ENCODE results near the gene PODXL2. TPM values are rescaled to one million over a fixed set of nuclear protein-coding genes. Genes with fewer than 3 reads are reported as not detected.

The PODXL2 gene
- total and polyA plus RNA-seq, 2 experiments from 2014 or later, result 18.4 to 57.6 TPM

DNA sequence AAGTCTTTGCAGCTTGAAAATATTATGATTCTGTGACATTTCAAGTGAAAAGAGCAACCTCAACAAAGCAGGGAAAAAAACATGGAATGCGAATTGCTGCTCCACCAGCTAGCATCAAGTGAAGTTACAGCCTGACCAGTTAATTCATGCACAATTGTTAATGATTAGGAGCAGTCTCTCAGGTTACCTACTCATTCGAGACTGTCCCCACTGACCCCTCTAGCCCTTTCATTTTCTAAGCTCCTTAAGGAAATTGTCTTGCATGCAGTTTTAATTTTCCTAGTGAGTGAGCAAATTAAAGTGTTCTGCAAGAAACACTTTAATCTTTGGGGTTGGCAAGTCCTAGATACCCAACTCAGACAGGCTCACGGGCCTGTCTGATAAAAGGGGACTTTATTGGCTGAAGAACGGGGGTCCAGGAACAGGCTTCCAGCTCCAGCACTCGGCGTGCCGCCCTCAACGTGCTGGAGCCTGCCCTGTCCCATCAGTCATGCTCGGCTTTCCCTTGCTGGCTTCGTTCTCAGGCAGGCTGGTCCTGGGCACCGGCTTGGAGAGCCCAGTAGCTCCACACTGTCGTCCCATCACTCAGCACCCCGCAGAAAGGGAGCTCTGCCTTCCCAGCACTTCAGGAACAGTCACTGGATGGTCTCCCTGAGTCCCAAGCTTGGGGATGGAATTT is 18.3 kb downstream of the PODXL2 start:
- no peak overlapping the region for H3K4me3 ChIP-seq
- no peaks in the 10 kb centered on the region for H3K9me3 Mint-ChIP-seq
- peaks cover 21% of the 10 kb centered on the region for H3K4me1 Mint-ChIP-seq
- ATAC-seq (no peak), DNase-seq (ENCODE audit: low spot score) (no peak)
- H3K79me2 ChIP-seq (replicated peaks; ENCODE audit: insufficient read depth), result no peaks in the 10 kb centered on the region
- peaks cover 8% of the 10 kb centered on the region for H3K27me3 Mint-ChIP-seq (ENCODE audit: insufficient read depth, low read depth, poor library complexity)
- H3K27ac Mint-ChIP-seq, result no peak overlapping the region
- H2AFZ ChIP-seq, result no peak overlapping the region
- H3F3A ChIP-seq (replicated peaks; ENCODE audit: low read depth), result no peaks in the 10 kb centered on the region
- H3K36me3 ChIP-seq (ENCODE audit: insufficient read depth), result no peaks in the 10 kb centered on the region
- TF ChIP-seq, protein P1, sequence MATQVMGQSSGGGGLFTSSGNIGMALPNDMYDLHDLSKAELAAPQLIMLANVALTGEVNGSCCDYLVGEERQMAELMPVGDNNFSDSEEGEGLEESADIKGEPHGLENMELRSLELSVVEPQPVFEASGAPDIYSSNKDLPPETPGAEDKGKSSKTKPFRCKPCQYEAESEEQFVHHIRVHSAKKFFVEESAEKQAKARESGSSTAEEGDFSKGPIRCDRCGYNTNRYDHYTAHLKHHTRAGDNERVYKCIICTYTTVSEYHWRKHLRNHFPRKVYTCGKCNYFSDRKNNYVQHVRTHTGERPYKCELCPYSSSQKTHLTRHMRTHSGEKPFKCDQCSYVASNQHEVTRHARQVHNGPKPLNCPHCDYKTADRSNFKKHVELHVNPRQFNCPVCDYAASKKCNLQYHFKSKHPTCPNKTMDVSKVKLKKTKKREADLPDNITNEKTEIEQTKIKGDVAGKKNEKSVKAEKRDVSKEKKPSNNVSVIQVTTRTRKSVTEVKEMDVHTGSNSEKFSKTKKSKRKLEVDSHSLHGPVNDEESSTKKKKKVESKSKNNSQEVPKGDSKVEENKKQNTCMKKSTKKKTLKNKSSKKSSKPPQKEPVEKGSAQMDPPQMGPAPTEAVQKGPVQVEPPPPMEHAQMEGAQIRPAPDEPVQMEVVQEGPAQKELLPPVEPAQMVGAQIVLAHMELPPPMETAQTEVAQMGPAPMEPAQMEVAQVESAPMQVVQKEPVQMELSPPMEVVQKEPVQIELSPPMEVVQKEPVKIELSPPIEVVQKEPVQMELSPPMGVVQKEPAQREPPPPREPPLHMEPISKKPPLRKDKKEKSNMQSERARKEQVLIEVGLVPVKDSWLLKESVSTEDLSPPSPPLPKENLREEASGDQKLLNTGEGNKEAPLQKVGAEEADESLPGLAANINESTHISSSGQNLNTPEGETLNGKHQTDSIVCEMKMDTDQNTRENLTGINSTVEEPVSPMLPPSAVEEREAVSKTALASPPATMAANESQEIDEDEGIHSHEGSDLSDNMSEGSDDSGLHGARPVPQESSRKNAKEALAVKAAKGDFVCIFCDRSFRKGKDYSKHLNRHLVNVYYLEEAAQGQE (IDR thresholded peaks at IDR 0.05; ENCODE audit: unreplicated experiment), result no peak
- TF ChIP-seq EZH2phosphoT487 (IDR thresholded peaks at IDR 0.05; ENCODE audit: unreplicated experiment), result no peak
- TF ChIP-seq ZNF331 (CRISPR knock-in tag; IDR thresholded peaks at IDR 0.05; ENCODE audit: low read depth), result no peak
- no peak for TF ChIP-seq JUNB (IDR thresholded peaks at IDR 0.05; ENCODE audit: unreplicated experiment)
- no peak for TF ChIP-seq ZNF114 (CRISPR knock-in tag; IDR thresholded peaks at IDR 0.05)
- TF ChIP-seq NANOG (IDR thresholded peaks at IDR 0.05; ENCODE audit: borderline replicate concordance), result no peak
- no peak for TF ChIP-seq POLR2AphosphoS5 (IDR thresholded peaks at IDR 0.05; ENCODE audit: low read depth)
- TF ChIP-seq STAT1 (IDR thresholded peaks at IDR 0.05; ENCODE audit: unreplicated experiment), result no peak
- no peak for TF ChIP-seq EZH2 (IDR thresholded peaks at IDR 0.05; ENCODE audit: low read depth, unreplicated experiment)
- TF ChIP-seq CREB1 (CRISPR knock-in tag; IDR thresholded peaks at IDR 0.05; ENCODE audit: low read depth), result no peak
- TF ChIP-seq, protein P2, sequence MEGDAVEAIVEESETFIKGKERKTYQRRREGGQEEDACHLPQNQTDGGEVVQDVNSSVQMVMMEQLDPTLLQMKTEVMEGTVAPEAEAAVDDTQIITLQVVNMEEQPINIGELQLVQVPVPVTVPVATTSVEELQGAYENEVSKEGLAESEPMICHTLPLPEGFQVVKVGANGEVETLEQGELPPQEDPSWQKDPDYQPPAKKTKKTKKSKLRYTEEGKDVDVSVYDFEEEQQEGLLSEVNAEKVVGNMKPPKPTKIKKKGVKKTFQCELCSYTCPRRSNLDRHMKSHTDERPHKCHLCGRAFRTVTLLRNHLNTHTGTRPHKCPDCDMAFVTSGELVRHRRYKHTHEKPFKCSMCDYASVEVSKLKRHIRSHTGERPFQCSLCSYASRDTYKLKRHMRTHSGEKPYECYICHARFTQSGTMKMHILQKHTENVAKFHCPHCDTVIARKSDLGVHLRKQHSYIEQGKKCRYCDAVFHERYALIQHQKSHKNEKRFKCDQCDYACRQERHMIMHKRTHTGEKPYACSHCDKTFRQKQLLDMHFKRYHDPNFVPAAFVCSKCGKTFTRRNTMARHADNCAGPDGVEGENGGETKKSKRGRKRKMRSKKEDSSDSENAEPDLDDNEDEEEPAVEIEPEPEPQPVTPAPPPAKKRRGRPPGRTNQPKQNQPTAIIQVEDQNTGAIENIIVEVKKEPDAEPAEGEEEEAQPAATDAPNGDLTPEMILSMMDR (conservative IDR thresholded peaks at IDR 0.05; ENCODE audit: low read depth in 2 of 2), result no peak
- TF ChIP-seq, protein P3, sequence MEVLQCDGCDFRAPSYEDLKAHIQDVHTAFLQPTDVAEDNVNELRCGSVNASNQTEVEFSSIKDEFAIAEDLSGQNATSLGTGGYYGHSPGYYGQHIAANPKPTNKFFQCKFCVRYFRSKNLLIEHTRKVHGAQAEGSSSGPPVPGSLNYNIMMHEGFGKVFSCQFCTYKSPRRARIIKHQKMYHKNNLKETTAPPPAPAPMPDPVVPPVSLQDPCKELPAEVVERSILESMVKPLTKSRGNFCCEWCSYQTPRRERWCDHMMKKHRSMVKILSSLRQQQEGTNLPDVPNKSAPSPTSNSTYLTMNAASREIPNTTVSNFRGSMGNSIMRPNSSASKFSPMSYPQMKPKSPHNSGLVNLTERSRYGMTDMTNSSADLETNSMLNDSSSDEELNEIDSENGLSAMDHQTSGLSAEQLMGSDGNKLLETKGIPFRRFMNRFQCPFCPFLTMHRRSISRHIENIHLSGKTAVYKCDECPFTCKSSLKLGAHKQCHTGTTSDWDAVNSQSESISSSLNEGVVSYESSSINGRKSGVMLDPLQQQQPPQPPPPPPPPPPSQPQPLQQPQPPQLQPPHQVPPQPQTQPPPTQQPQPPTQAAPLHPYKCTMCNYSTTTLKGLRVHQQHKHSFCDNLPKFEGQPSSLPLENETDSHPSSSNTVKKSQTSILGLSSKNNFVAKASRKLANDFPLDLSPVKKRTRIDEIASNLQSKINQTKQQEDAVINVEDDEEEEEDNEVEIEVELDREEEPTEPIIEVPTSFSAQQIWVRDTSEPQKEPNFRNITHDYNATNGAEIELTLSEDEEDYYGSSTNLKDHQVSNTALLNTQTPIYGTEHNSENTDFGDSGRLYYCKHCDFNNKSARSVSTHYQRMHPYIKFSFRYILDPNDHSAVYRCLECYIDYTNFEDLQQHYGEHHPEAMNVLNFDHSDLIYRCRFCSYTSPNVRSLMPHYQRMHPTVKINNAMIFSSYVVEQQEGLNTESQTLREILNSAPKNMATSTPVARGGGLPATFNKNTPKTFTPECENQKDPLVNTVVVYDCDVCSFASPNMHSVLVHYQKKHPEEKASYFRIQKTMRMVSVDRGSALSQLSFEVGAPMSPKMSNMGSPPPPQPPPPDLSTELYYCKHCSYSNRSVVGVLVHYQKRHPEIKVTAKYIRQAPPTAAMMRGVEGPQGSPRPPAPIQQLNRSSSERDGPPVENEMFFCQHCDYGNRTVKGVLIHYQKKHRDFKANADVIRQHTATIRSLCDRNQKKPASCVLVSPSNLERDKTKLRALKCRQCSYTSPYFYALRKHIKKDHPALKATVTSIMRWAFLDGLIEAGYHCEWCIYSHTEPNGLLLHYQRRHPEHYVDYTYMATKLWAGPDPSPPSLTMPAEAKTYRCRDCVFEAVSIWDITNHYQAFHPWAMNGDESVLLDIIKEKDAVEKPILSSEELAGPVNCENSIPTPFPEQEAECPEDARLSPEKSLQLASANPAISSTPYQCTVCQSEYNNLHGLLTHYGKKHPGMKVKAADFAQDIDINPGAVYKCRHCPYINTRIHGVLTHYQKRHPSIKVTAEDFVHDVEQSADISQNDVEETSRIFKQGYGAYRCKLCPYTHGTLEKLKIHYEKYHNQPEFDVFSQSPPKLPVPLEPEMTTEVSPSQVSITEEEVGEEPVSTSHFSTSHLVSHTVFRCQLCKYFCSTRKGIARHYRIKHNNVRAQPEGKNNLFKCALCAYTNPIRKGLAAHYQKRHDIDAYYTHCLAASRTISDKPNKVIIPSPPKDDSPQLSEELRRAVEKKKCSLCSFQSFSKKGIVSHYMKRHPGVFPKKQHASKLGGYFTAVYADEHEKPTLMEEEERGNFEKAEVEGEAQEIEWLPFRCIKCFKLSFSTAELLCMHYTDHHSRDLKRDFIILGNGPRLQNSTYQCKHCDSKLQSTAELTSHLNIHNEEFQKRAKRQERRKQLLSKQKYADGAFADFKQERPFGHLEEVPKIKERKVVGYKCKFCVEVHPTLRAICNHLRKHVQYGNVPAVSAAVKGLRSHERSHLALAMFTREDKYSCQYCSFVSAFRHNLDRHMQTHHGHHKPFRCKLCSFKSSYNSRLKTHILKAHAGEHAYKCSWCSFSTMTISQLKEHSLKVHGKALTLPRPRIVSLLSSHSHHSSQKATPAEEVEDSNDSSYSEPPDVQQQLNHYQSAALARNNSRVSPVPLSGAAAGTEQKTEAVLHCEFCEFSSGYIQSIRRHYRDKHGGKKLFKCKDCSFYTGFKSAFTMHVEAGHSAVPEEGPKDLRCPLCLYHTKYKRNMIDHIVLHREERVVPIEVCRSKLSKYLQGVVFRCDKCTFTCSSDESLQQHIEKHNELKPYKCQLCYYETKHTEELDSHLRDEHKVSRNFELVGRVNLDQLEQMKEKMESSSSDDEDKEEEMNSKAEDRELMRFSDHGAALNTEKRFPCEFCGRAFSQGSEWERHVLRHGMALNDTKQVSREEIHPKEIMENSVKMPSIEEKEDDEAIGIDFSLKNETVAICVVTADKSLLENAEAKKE (CRISPR knock-in tag; IDR thresholded peaks at IDR 0.05), result no peak
- TF ChIP-seq, protein P4, sequence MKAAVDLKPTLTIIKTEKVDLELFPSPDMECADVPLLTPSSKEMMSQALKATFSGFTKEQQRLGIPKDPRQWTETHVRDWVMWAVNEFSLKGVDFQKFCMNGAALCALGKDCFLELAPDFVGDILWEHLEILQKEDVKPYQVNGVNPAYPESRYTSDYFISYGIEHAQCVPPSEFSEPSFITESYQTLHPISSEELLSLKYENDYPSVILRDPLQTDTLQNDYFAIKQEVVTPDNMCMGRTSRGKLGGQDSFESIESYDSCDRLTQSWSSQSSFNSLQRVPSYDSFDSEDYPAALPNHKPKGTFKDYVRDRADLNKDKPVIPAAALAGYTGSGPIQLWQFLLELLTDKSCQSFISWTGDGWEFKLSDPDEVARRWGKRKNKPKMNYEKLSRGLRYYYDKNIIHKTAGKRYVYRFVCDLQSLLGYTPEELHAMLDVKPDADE (IDR thresholded peaks at IDR 0.05), result no peak
- no peaks in the 10 kb centered on the region for H3K27me3 ChIP-seq (ENCODE audit: insufficient read depth)
- H3K9me2 ChIP-seq (ENCODE audit: insufficient read depth), result no peaks in the 10 kb centered on the region
- peaks cover 9% of the 10 kb centered on the region for H3K36me3 Mint-ChIP-seq (ENCODE audit: low read depth)
- no peak overlapping the region for H3K27ac ChIP-seq (ENCODE audit: low read depth)
- H4K20me1 ChIP-seq (replicated peaks; ENCODE audit: insufficient read depth), result no peaks in the 10 kb centered on the region
- H3K4me3 Mint-ChIP-seq, result no peak overlapping the region
- H3K4me2 ChIP-seq, result no peak overlapping the region
- H3K4me1 ChIP-seq (ENCODE audit: insufficient read depth), result peaks cover 9% of the 10 kb centered on the region; the same call in 1 of the 2 replicates
